Glomerular endothelial cell (primary cell): ENCODE data around the gene IL34. TPM values are rescaled to one million over a fixed set of nuclear protein-coding genes. Genes with fewer than 3 reads are reported as not detected.
"Not testable (repeated sequence)": the region's sequence is repeated elsewhere in the genome, so short reads cannot be mapped to it uniquely, and the experiment has no call there.

ENCODE experiments used
- DNase-seq: peaks from one replicate; pipeline ENCODE4 v3.0.0-alpha.2; 2011; ENCODE audit warnings: low read depth, low spot score; ENCODE audit errors: extremely low read depth
- total RNA-seq: library from RNA; depleted of rRNA; stranded (reverse); fragments of >200 nt; gene quantifications from 2 replicates; pipeline ENCODE4 v1.2.3, GENCODE V29; 2015

The IL34 gene
- total RNA-seq, 1 donor from 2014 or later = 2.8 TPM

DNA sequence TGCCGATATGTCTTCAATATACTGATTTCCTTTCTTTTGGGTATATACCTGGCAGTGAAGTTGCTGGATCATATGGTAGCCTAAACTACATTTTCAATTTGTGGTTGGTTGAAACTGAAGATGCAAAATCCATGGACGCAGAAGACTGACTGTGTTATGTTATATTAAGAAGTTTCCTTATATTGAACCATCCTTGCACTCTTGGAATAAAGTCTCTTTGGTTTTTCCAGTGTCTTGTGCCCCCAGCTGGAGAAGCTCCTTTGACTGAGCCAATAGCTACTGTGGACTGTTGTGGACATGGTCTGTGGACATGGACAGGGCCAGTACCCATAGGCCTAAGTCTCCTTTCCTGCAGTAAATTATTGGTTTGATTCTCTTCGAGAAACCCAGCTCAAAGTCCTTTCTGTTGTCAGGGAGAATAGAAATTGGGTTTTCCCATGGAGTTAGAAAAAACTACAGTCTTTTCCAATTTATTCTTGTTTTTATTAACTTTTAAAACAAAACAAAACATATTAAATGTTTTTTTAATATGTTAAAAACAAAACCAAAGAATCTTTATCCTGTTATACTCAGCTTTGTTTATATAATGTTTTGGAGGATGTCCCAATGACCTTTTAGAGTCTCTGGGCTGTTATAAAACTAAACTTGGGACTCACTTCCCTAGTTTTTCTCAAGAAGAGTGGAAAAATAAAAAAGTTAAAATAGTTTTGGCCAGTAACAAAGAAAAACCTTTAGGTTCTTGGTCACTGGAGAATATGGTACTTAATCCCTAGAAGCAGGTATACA is 15.2 kb upstream of the IL34 start:
- DNase-seq = no peak

DNA sequence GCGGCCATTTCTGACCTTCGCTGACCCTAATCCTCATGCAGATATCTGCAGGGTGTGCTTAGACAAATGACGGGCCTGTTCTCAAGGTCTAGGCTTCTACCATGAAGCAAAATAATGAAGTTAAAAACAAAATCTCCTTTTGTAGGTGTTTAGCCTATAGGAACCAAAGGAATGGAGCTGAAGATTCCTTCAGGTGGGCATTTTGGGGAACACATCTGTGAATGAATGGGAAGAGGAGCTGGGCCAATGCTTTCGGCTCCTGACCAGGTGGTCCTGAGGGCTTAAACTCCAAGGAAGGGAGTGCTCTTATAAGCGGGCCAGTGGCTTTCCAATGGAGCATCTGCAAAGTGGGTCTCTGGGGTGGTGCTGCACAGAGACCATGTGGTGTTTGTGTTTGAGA is 14.1 kb upstream of the IL34 start:
- no peak for DNase-seq

DNA sequence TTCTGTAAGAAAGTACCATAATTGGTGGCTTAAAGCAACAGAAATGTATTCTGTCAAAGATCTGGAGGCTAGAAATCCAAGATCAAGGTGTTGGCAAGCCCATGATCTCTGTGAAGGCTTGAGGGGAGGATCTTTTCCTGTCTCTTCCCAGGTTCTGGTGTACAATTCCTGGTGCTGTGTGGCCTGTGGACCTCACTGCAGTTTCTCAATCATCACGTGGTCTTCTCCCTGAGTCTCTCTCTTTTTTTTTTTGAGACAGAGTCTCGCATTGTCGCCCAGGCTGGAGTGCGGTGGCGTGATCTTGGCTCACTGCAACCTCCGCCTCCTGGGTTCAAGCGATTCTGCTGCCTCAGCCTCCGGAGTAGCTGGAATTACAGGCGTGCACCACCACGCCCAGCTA is 12.7 kb upstream of the IL34 start:
- not testable (repeated sequence) for DNase-seq

DNA sequence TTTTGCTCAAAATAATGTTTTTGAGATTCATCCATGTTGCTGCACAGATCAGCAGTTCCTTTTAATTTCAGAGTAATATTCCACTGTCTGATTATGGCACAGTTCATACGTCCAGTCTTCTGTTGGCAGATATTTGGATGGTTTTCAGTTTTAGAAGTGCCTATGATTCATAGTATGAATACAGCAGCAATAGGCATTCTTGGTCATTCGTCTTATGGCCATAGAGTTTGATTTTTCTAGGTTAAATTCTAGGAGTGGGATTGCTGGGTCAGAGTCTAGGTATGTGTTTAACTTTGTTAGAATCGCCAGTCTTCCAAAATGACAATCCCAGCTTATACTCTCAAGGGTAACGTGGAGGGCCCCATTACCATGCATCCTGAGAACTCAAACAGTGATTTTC is 11.5 kb upstream of the IL34 start:
- DNase-seq = no peak

DNA sequence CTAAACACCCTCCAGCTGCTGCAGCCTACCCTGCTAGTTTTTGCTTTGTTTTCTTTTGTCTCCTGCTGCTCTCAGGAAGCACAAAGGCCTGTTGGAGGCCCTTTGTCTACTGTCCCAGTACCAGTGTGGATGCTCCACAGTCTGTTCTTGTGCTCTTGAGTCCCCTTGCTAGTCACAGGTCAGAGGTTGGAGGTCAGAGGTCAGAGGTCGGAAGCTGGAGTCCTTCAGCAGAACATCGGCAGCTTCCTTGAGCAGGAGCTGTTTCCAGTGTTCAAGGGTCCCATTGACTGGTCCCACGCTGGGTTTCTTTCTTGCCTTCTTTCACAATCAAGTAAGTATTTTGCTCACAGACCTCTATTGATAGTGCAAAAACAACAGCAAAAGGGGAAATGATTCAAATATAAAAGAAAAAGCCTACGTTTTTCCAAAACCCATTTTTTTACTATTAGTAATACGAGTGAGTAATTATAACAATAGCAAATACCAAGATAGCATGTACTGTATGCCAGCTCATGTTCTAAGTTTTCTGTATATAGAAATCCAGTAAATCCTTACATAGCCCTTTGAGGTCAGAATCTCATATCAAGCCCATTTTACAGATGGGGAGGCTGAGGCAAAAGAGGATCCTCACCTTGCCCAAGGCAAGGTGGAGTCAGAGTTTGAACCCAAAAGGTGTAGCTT is 10.9 kb upstream of the IL34 start:
- DNase-seq = peak; percentile 51

DNA sequence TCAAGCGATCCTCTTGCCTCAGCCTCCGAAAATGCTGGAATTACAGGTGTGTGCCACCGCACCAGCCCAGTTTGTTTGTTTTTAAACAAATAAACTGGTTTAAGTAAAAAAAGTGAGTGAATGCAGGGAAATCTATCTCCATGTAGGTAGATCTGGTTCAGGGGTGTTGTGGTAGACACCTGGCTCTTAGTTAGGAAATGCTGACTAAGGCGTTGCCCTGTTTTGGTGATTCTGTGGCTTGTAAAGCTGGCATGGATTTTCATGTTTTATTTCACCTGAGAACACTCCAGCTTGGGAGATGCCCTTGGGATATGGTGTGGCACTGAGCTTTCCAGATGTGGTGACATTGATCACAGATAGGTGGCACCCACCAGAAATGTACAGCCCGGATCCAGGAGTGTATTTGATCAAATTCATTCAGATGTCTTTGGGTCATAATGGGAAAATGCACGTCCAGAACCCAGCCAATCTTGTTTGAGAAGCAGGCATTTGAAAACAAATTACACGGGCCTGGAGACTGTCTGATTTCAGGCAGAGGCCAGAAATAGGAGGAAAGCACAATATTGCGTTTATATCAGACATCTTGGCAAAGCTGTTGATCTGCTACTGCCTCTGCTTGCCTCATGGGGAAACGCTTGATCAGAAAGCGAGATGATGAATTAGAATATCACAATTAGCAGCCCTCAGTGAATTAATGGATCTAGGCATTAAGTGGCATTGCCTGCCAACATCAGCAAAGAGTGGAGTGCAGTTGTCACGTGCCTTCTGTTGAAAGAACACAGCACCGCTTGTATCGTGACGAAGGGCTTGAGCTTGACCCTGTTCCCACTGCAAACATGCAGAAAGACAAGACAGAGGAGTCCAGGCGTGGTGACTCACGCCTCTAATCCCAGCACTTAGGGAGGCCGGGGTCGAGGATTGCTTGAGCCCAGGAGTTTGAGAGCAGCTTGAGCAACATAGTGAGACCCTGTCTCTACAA is 7.3 kb upstream of the IL34 start:
- DNase-seq = no peak

DNA sequence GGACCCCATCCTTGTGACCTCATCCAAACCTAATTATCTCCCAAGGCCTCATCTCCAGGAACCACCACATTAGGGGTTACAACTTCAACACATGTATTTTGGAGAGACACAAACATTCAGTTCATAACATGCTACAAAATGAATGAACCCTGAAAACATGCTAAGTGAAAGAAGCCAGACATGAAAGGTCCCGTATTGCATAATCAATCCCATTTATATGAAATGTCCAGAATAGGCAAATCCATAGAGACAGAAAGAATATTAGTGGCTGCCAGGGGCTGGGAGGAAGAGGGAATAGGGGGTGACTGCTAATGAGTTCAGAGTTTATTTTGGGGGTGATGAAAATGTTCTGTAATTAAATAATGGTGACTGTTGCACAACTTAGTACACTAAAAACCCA is 3.7 kb upstream of the IL34 start:
- no peak for DNase-seq

DNA sequence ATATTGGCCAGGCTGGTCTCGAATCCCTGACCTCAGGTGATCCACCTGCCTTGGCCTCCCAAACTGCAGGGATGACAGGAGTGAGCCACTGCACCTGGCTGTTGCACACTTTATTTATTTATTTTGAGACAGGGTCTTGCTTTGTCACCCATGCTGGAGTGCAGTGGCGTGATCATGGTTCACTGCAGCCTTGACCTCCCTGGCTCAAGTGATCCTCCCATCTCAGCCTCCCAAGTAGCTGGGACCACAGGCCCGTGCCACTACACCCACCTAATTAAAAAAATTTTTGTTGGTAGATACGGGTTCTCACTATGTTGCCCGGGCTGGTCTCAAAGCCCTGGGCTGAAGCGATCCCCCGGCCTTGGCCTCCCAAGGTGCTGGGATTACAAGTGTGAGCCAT is 3.1 kb upstream of the IL34 start:
- not testable (repeated sequence) for DNase-seq

DNA sequence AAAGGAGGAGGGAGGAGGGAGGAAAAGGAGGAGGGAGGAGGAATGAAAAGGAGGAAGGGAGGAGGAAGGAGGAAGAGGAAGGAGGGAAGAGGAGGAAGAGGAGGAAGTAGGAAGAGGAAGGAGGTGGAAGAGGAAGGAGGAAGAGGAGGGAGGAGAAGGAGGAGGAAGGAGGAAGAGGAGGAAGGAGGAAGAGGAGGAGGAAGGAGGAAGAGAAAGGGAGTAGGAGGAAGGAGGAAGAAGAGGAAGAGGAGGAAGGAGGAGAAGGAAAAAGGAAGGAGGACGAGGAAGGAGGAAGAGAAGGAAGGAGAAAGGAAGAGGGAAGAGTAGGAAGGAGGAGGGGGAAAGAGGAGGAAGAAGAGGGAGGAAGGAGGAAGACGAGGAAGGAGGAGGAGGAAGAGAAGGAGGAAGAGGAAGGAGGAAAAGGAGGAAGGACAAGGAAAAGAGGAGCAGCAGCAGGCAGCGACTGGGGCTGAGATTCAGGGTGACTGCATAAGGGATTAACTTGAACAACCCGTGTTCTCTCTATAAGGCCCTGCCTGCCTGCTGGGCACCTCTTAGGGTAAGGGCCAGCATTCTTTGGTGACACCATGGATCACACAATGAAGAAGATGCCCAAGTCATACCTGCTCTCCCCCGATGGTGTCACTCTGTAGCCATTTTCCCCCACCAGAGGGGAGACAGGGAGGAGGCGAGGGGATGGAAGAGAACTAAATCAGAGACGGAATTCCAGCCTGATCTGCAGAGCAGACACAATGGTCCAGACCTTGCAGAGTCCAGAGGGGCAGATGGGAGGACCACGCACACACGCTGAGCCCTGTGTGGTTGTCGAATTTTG is 1.4 kb upstream of the IL34 start:
- DNase-seq = no peak

DNA sequence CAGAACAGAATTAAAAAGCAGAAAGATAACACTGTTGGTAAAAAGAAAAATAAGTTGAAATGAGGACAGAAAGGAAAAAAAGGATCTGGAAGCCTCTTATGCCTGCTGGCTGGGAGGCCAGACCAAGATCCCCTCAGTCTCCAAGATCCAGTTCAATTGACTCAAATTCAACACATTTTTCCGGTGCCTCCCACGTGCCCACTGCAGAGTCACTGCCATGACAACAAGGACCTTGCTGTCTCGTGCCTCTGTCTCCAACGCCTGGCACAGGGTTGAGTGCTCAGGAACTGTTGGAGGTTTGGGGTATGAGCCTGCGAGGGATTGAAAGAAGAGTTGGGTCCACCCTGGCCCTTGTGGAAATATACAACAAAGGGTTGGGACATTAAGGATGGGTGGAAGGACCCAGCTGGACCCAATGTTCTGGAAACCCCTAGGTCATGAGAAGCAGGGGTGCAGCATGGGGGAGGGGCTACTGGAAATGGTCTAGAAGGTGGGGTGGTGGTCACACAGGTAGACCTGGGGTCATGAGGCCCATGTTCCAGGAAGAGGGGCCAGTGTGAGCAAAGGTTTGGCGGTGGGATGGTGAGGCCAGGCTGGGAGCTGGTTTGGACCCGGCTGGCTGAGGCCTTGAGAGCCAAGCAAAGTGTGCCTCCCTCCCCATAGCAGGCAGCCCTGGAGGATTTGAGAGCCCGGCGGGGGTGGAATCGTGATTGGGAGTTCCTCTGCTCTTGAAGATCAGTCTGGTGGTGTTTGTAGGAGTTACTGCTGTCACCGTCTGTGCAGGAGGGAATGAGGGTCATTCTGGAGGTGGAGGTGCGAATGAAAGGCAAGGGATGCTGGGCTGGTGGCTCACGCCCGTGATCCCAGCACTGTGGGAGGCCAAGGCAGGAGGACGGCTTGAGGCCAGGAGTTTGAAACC is 1.3 kb downstream of the IL34 start:
- DNase-seq = no peak

DNA sequence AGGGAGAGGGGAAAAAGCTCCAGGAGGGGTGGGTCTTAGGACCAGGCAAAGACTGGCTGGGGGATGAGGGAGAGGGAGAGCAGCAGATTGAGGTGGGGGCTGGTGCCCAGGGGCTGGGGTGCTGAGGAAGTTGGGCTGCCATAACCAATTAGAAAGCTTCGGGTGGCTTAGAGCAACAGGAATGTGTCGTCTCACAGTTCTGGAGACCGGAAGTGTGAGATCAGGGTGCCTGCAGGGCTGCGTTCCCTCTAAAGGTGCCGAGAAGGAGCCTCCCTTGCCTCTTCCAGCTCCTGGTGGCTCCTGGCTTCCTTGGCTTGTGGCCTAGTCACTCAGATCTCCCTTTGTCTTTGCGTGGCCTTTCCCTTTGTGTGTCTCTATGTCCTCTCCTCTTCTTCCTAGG is 2.2 kb downstream of the IL34 start:
- DNase-seq = no peak

DNA sequence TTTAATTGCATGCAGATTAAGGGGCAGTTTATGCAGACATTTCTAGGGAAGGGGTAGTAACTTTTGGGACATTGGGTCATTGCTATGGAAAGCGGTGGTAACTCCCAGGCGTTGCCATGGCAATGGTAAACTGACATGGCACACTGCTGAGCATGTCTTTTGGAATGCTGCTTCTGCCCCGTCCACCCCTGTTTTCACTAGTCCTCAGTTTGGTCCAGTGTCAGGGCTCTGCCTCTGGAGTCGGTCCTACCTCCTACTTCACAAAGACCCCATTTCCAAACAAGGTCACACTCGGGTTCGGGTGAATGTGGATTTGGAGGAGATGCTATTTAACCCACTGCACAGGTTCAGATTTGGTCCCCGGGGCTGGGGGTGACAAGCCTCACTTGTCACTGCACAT is 2.9 kb downstream of the IL34 start:
- no peak for DNase-seq

DNA sequence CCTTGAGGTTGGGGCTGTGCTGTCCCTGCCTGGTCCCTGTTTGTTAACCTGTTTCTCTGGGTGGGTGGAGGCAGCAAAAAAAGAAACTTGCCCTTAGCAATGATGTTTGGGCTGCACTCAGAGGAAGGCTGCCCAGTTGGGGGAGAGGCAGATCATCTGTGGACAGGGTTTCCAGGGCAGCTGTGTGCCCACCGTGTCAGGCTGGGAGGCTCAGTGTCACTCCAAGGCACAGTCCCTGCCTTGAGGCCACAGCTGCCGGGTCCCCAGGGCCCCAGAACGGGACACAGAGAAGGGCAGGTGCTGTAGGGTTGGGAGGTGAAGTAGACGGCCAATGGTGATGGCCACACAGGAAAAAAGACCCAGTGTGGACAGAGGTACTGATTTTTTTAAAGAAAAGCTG is 3.9 kb downstream of the IL34 start:
- no peak for DNase-seq

DNA sequence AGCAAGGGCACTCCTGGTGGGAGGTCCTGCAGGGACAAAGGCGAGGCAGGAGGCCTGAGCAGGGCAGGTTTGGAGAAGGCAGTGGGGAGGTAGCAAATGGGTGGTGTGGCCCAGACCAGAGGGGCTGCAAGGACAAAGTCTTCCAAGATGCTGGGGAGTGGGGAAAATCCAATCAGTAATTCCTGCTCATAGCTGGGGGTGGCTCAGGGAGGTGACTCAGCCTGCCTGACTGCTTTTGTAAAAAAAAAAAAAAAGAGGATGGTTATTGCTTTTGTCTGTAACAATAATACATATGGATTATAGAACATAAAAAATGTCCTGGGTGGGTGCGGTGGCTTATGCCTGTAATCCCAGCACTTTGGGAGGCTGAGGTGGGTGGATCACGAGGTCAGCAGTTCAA is 5.2 kb downstream of the IL34 start:
- no peak for DNase-seq

DNA sequence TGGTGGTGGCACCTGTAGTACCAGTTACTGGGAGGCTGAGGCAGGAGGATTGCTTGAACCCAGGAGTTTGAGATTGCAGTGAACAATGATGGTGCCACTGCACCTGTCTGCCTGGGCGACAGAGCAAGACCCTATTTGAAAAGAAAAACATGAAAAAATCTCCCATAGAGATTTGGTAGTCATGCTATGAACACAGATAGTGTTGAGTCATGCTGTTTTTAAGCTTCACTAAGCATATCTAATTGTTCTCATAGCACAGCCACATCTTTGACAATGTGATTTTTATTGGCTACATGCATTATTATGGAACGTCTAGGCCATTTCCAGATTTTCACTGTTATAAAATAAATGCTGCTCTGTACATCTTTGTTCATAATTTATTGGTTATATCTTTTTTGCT is 6.0 kb downstream of the IL34 start:
- no peak for DNase-seq

DNA sequence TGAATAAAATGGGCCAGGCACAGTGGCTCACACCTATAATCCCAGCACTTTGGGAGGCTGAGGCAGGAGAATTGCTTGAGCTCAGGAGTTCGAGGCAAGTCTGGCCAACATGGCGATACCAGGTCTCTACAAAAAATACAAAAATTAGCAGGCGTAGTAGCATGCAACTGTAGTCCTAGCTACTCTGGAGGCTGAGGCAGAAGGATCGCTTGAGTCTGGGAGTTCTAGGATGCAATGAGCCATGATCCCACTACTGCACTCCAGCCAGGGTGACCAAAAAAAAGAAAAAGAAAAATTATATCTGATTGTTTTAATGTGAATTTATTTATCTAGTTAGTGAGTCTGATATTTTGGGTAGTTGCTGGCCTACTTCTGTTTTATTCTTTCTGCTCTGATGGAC is 7.0 kb downstream of the IL34 start:
- no peak for DNase-seq

DNA sequence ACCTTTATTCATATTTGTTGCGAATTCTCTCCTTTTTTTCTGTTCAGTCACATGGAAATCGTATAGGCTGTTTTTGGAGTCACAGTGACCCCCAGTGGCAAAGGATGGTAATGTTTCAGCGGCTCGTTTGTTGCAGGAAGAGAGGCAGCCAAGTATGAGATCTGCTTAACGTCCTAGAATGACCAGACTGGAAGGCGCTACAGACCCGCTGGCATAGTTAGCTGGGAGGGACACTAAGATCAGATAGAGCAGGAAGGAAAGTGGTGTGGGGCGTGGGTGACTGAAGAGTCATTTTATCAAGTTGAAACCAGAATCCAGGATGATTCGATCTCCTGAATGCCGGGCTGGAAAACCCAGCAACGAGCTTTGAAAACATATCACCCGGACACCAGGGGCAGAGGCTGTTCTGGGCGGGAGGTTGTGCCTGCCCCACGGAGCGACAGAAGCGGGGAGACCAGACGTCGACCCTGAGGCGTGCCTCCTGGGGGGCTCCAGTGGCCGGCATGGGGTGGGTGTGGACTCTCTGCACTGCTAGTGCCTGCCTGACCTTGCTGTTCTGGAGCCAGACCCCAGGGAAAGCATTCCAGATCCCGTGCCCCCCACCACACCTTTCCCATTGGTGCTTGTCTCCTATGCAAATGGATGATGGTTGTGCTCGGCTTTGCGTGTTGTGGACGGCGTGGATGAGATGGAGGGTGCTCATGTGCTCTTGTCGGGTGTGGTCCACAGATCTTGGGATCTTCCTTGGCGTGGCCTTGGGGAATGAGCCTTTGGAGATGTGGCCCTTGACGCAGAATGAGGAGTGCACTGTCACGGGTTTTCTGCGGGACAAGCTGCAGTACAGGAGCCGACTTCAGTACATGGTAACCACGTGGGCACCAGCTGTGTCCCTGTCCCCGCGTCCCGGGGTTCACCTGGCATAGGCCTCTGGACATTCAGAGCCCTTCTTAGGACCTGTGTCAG is 7.7 kb downstream of the IL34 start:
- peak; percentile 76 for DNase-seq

DNA sequence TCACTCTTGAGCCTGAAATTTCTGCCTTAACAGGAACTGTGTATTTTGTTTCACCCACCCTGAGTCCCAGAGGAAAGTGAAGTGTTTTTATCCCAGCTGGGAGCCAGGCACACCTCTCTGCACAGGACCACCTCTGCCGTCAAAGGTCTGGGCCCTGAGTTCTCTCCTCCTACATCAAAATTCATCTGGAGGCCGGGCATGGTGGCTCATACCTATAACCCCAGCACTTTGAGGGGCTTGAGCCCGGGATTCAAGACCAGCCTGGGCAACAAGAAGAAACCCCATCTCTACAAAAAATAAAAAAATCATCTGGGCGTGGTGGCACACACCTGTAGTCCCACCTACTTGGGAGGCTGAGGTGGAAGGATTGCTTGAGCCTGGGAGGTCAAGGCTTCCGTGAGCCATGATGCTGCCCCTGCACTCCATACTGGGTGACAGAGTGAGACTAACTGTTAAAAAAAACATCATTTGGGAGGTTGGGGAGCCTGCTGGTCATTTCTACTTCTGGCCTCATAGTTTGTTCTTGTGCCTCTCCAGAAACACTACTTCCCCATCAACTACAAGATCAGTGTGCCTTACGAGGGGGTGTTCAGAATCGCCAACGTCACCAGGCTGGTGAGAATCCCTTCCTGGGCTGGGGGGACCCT is 9.8 kb downstream of the IL34 start:
- no peak for DNase-seq
